Hematopoietic multipotent progenitor cell (in vitro differentiated cells): ENCODE data around the gene PRRT1B. TPM values are rescaled to one million over a fixed set of nuclear protein-coding genes. Genes with fewer than 3 reads are reported as not detected.
A peak's percentile ranks its signal among the peaks of the same experiment; 100 is the strongest.

ENCODE experiments used
- DNase-seq, 3 donors: peaks; one replicate each; pipeline ENCODE4 v3.0.0-alpha.2; 2011 to 2015; ENCODE audit warnings: low read depth in 2 of 3, low spot score in 2 of 3
- total RNA-seq: library from RNA; depleted of rRNA; stranded (reverse); fragments of >200 nt; gene quantifications from one replicate; pipeline ENCODE4 v1.2.3, GENCODE V29; 2012

PRRT1B gene
- total RNA-seq, 1 donor: not detected

DNA sequence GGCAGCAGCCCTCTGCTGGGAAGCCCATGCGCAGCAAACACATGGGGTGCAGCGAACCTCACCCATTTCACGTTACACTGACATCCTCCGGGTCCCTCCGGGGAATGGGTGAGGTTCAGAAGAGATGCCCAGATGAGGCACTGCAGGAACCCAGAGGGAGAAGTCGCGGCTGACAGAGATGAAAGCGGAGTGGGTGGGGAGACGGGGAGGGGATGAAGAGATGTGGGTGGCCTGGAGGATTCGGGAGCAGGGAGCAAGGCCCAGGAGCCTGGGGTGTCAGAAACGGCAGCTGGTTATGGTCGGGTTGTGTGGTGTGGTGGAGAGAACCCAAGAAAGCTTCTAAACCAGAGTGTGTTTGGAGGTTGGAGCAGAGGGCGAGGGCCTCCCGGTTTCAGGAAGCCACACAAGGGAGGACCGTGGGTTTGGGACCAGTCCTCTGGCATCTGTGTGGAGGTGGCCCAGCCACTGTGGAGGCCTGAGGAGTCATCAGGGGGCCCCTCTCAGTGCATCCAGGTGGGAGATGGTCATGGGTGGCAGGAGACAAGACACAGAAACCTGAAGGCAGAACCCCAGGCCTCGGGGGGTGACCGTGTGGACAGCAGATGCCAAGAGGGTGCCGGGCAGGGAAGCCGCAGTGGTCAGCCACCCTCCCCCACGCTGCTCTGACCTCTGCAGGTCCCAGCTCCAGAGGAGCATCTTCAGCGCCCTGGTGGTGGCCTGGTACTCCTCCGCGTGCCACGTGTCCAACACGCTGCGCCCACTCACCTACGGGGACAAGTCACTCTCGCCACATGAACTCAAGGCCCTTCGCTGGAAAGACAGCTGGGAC lies 22.9 kb upstream of the PRRT1B start:
- DNase-seq: no peak

DNA sequence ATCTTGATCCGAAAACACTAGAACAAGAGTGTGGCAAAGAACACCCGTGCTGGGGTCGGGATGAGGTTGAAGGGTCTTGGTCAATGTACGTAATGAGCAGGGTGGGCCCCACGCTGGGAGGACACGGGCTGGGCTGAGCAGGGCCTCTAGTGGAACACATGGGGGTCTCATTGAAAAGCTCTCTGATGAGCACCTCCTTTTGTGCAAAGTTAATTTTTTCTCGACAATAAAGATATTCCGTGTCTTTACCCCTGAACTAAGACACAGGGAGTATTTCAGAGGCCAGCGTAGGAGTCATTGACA lies 22.3 kb upstream of the PRRT1B start:
- DNase-seq: no peak

DNA sequence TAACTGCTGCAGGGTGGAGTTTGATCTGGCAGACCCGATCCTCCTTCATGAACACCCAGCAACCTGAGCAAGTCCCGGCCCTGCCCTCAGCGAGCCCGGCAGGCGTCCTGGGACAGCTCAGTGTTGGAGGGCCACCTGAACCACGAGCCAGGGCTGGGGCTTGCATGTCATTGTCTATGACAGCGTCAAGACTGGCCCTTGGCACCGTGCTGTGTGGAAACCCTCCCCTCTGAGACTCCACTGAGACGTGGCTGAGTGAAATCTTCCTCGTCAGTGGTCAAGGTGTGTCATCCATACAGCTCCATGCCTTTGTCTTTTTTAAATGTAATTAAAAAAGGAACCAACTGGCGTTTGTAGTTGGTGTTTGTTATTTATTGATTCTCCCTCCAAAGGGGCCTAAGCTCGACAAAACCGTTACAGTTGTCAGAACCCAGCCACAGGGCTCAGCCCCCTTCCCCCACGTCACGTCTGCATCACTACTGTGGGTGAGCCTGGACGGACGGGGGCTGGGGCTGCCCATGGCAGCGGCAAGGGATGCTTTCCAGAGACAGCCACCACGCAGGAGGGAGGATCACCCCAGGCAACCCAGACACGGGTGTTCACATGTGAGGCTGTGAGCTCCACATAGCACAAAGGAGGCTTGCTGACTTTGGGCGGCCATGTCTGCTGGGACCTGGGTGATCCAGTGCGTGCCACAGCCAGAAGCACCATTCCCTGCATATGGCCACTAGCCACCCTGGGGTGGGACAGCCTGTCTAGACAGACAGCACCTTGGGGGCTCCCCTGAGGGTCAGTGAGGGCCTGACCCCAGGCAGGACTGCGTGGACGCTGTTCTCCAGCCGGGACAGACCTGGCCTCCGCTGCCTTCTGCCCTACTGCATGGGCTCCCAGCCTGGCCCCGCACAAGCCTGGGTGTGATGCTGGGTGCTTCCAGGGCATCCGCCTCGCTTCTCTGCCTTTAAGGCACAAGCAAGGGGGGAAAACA lies 21.6 kb upstream of the PRRT1B start:
- DNase-seq: no peak

DNA sequence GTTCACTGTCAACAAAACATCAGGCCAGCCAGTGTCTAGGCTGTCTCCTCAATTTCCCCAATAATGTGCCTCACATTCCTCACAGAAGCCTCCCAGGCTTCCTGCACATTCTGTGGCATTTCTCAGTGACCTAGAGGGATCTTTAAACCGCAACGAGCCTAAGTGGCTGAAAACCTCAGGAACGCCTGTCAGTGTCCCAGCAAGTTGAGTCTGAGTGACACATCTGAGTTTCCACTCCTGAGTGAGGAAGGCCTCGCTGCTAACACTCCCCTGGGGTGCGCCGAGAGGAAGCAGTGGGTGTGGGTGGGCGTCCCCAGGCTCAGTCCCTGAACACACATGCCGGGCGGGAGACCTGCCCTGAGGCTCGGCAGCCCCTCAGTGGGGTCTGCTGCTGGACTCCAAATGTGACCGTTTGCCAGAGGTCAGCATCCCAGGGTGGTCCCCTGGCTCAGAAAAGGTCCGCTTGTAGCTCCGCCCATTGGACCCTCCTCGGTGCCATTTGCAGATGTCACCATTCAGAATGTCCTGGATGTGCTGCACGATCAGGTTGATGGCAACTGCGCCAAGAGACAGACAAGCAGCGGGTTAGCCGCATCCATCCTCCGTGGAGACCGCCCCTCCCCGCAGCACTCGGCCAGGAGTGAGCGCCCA lies 20.5 kb upstream of the PRRT1B start:
- DNase-seq: no peak

DNA sequence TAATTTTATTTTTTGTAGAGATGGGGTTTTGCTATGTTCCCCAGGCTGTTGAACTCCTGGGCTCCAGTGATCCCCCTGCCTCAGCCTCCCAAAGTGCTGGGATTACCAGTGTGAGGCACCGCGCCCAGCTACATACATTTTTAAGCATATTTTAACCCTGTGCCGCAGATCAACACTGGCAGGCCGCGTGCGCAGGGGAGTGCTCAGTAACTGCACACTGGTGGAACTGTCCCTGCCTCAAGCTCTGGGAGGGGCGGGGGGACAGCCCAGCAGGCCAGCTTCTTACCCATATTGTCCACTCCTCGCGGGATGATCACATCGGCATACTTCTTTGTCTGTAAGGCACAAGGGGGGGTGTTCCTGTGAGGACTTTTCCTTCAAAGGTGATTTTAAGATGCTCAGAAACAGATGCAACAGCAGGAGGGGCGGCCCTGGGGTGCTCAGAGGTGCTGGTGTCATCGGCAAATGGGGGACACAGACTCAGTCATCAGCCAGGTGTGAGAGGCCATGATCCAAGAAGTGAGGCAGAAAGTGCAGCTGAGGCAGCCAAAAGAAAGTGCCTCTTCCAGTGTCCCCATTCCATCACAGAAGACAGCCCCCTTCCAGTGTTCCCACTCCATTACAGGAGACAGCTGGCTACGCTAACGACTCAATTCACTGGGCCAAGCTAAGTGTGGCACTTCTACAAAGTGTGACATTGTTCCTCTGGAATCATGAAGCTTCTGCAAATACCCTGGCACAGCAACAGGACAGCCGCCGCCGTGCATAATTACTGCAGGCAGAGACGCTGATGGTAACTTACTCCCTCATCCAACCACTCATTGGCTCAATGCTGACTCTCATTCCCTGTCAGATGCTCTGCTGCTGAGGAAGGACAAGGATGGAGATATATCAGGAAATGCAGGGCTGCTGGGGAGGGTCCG lies 19.4 kb upstream of the PRRT1B start:
- no peak for DNase-seq

DNA sequence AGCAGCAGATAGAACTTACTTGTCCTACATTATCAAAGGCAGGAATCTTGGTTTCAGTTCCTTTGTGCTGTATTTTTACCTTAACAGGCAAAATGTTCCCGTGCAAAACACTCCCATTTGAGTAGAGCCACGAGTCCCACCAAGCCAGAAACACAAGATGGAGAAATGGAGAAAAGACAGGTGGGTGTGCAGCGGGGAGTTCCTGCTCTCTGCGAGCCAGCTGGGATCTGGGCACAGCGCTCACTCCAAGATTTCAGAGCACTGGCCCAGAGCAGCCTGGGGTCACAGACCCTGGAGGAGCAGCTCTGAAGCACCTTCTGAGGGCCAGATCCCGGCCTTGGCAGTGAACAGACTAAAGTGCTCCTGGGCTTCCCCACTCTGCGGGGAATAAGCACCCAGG lies 17.1 kb upstream of the PRRT1B start:
- DNase-seq: no peak

DNA sequence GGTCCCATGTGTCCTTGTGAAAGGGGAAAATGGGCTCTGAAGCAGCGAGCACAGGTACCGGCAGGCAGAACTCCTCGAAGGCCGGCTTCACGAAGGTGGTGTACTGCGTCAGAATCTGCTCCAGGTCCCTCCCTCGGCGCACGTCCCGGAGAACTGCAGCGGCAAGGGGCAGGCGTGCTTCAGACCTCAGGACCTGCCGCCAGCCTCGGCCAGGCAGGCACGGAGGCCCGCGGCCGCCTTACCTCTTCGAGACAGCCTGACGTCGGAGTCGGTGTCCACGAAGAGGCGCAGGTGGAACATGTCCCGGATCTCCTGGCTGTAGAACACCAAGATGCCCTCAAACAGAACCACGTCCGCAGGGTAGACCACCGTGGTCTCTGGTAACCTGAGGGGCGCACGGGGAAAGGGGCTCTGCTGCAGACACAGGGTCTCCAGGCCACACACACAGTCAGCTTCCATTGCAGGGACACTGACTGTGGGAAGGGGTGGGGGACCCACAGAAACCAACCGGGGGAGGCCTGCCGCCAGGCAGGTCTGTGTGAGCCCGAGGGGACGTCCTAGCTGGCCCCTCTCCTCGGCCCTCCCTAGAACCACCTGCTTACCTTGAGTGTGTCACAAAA lies 16.3 kb upstream of the PRRT1B start:
- DNase-seq: no peak

DNA sequence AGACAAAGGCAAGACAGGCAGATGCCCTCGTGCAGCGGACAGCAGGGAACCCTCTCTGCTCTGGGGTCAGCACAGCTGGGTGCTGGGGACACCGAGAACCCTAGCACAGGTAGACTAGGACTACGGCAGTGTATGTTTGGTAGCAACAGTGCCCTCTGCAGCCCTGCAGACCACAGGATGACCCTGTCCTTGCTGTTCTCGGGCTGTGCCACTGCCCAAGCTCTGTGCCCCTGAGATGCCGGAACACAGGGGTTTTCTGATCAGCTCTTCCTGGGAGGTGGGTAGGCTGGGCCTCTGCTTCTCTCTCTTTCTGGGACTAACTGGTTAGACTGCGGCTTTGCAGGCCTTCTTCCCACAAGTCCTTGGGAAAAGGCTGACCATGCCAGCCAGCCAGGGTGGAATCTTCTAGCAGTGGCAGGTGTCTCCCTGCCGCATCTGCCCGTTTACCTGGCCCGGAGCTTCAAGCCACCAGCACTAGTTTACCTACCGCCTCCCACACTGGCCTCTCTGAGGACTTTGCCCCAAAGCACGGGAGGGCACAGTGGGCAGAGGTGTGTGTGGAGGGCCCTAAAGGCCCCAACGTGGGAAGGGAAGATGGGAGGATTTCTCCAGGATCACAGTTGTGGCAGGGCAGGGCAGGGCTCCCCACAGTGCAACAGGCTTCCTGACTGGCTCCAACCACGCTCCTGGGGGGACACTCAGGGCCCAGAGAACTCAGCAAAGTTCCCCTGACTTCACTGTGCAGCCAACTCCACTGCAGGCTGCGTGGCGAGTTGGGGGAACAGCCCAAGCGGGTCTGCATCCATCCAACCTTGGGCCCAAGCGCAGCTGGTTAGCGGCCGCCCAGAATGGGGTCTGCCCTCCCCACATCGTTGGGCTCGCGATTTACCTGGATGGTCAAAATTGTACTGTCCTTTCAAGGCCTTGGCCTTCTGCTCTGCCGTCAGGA lies 15.5 kb upstream of the PRRT1B start:
- no peak for DNase-seq

DNA sequence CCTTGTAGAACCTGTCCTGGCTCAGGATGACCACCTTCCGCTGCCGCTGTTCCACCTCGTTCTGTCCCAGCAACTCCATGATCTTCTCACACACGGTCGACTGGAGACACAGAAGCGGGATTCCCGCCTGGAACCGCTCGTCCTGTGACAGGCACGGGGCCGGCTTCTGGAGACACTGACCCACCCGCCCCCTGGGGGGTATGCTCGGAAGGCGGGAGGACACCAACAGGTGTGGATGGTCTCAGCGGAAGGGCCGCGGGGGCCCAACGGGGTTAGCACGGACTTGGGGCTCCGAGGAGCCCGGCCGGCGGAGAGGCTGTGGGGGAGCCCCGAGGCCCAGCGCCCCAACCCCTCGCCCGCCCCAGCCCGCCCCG lies 14.8 kb upstream of the PRRT1B start:
- DNase-seq: no peak

DNA sequence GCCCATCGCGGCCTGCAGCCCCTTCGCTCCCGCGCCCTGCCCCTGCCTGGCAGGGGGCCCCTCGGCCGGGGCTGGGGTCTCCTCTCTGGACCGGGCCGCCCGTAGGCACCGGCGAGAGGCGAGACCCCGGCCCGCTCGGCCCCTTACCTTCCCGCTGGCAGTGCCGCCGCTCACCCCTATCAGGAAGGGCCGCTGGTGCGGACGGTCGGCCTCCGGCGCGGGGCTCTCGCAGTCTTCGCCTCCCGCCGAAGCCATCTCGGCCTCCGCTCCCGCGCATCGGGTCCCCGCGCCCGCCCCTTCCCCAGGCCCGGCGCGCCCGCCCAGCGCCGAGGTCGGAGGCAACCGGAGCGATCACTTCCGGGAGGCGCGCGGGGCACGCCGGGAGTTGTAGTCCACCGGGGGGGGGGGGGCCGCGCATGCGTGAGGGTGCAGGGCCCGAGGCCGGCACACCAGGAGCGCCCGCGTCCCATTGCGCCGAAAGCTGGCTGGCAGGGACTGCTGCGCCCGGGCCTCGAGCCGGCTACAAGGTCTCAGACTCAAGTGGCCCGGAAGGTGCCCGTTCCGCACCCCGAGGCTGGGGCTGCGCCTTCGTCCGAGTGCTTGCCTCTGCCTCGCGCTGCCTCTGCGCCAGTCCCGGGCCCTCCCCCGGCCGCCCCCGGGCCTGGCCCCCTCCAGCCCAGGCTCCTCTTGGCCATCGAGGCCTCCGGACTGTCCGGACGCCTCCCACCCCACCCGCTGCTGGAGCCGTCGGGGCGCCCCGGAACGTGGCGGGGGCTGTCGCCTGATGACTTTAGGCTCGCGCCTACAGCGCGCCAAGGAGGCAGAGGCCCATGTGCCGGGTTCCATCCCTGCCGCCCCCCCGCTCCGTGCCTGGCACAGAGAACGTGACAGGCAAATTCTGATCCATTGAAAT lies 14.1 kb upstream of the PRRT1B start, which contains the start of gene UCK1:
TSS of gene UCK1 (minus strand) at position 344 of the 913 bp plus-strand sequence. CDS start at position 255, 89 bp downstream.
- DNase-seq: peak; percentile 69 to 82 (median 79)

DNA sequence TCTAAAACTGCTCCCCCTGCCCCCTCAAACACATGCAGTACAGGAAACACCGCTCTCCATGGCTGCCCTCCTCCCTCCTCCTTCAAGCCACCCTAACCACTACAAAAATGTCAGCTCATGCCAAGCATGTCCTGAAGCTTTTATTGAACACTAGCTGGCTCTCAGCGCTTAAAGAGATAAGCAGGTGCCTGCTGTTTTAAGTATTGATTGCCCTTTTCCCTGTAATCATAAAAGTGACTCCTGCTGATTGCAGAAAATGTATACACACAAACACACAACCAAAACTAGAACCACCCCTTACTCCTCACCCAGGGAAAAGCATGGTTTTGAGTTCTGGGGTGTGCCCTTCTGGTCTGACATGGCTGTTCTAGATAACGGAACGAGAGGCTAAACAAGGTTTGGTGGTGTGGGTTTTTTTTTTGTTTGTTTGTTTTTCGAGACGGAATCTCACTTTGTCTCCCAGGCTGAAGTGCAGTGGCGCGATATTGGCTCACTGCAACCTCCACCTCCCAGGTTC lies 10.5 kb upstream of the PRRT1B start:
- peak in 2 of 3 donors; percentile 61 to 83 for DNase-seq

DNA sequence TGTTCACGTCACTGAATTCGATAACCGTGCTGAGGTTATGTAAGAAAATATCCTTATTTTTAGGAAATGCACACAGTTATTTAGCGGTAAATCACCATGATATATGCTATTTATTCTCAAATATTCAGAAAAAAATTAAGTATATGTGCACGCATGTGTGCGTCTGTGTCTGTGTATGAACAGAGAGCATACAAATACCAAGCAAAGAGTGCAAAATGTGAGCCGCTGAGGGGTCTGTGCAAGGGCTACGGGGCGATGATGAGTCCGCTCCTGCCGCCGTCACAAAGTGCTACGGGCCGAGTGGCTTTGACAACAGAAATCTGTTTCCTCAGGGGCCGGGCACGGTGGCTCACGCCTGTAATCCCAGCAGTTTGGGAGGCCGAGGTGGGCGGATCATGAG lies 7.4 kb upstream of the PRRT1B start:
- DNase-seq: no peak

DNA sequence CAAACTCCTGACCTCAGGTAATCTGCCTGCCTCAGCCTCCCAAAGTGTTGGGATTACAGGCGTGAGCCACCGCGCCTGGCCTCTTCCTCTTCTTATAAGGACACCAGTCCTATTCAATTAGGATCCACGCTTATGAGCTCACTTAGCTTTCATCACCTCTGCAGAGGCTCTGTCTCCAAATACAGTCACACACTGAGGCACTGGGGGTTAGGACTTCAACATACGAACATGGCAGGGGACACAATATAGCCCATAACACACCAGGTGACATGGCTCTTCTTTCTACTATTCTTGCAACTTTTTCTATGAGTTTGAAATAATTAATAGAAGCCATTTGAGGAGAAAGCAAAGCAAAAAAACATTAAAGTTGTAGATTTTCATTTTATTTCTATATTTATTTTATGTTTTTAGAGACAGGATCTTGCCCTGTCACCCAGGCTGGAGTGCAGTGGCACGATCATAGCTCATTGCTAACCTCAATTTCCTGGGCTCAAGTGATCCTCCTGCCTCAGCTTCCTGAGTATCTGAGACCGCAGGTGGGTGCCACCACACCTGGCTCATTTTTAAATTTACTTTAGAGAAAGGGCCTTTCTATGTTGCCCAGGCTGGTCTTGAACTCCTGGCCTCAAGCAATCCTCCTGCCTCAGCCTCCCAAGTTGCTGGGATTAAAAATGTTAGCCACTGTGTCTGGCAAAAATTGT lies 6.0 kb upstream of the PRRT1B start:
- DNase-seq: no peak

DNA sequence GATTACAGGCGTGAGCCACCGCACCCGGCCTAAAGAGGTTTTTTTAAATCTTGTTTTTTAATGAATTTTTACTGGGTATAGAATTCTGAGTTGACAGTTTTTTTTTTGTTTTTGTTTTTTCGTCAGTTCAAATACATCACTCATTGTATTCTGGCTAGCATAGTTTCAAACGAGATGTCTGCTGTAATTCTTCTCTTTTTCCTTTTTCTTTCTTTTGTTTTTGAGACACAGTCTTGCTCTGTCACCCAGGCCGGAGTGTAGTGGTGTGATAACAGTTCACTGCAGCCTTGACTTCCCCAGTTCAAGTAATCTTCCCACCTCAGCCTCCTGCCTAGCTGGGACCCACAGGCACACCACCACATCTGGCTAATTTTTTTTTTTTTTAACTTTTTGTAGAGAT lies 2.2 kb upstream of the PRRT1B start:
- DNase-seq: peak in 1 of 3 donors; percentile 39

DNA sequence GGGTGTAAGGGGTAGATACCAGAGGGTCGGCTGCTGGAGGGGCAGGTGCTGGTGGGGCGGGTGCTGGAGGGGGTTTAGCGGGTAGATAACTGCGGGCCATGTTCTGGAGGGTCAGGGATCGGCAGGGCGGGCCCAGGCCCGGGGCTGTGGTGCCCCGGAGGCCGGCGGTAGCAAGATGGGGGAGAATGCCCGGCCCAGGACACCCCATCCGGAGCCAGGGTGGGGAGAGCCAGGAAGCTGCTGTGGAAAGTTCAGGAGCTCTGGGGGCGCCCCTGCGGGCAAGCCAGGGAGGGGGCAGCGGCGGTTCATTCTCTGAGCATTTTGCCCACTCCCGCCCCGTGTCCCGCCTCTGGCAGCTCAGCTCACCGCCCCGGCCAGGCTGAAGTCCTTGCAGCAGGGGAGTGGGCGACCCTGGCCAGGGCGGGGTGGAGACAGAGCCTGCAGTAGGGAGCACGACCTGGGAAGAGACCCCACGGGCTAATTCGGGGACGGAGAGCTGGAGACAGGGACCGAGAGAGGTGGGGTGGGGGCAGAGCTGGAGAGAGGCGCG lies 538 bp downstream of the PRRT1B start:
- DNase-seq: no peak

DNA sequence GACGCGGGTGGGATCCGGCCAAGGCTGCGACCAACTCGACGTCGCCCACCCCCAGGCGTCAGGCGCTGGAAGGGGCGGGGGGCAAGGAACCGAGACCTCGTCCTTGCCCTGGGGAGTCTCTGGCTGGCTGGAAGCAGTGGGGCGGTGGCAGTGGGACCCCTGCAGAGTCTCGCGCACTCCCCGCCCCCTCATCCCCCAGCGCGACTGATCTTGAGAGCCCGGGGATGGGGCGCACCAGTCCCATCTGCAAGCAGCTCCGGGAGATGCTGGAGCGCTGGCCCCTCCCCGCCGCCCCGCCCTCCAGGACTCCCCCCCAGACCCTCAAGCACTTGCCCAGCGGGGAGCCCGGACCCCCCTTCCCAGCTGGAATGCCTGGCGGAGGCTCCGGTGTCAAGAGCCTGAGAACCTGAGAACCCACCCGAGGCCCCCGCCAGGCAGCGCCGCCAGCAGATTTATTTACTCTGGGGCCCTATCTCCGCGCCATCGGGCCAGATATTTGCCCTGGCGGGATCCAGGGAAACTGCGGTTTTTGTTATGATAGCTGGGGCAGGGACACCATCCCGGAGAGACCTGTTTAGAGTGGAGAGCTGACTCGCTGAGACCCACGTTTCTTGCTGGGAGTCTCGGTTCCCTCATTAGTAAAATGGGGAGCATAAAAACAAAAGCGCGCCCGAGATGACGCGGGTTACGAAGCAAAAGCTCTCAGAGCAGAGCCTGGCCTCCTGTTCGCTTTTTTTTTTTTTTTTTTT lies 1.2 kb downstream of the PRRT1B start:
- no peak for DNase-seq
